ENCODE measurements around the gene CLDND1. TPM values are rescaled to one million over a fixed set of nuclear protein-coding genes. Genes with fewer than 3 reads are reported as not detected.
A peak's percentile ranks its signal among the peaks of the same experiment; 100 is the strongest.
"Not testable (repeated sequence)": the region's sequence is repeated elsewhere in the genome, so short reads cannot be mapped to it uniquely, and the experiment has no call there.

Gene CLDND1
- total RNA-seq, 4 donors from 2014 or later = 60.2 to 113 (median 96.7) TPM

DNA sequence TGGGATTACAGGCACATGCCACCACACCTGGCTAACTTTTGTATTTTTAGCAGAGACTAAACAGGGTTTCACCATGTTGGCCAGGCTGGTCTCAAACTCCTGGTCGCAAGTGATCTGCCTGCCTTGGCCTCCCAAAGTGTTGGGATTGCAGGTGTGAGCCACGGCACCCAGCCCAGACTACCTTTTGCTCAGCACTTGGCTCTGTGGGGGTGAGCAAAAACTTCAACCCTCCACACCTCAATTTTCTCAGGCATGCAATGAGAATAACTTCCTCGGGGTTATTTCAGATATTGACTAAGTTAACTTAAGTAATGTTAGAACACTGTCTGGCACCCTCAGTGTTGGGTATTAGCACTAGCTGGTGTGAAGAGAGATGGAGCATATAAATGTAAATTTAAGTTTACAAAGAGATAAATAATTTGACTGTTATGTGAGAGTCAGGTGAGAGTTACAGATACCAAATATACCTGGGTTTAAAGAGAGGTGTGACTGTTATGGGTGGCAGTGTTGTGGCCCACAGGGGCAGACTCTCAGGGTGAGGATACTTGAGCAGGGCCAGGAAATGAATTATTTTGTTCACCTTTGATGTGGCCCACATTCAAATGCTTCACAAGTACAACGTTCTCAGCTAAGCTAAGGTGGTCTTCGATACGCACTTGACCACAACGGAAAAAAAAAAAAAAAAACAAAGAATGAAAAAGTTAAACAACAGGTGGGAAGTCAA is 41.7 kb upstream of the CLDND1 start:
- H3K27ac ChIP-seq = peak overlapping the region in 3 of 4 donors; percentile 62 to 73 (median 65)
- H3K4me3 ChIP-seq = no peak overlapping the region
- DNase-seq = peak in 1 of 3 donors; percentile 63
- H3K27me3 ChIP-seq = no peaks in the 10 kb centered on the region
- H3K9me3 ChIP-seq = no peaks in the 10 kb centered on the region
- H3K36me3 ChIP-seq = no peaks in the 10 kb centered on the region
- peaks cover 0 to 6% (median 1%) of the 10 kb centered on the region in 4 donors for H3K4me1 ChIP-seq
- TF ChIP-seq POLR2A (IDR thresholded peaks at IDR 0.05) = peak in 1 of 2 donors; percentile 22
- TF ChIP-seq, protein P1, sequence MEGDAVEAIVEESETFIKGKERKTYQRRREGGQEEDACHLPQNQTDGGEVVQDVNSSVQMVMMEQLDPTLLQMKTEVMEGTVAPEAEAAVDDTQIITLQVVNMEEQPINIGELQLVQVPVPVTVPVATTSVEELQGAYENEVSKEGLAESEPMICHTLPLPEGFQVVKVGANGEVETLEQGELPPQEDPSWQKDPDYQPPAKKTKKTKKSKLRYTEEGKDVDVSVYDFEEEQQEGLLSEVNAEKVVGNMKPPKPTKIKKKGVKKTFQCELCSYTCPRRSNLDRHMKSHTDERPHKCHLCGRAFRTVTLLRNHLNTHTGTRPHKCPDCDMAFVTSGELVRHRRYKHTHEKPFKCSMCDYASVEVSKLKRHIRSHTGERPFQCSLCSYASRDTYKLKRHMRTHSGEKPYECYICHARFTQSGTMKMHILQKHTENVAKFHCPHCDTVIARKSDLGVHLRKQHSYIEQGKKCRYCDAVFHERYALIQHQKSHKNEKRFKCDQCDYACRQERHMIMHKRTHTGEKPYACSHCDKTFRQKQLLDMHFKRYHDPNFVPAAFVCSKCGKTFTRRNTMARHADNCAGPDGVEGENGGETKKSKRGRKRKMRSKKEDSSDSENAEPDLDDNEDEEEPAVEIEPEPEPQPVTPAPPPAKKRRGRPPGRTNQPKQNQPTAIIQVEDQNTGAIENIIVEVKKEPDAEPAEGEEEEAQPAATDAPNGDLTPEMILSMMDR (IDR thresholded peaks at IDR 0.05) = no peak

DNA sequence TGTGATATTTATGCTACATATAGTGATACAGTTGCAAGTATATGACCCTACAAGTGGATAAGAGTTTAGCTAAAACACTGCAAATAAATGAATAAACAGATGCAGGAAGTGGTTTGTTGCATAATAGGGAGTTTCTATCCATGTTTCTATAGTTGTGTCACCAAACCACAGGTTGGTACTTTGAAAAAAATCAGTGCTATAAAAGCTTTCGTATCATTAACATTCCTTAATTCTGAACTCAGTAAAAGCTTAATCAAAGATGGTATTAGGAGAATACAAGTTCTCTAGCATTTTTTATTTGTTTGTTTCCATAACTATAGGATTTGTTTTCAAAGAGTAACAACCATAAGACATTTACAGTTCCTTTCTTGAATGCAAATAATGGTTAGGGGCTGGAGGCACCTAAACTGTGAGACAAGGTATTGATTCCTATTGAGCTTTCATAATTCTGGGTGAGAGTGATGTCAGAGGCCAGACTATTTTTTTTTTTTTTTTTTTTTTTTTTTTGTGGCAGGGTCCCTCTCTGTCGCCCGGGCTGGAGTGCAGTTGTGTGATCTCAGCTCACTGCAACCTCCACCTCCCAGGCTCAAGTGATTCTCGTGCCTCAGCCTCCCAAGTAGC is 41.1 kb upstream of the CLDND1 start:
- peak overlapping the region in 3 of 4 donors; percentile 62 to 73 (median 65) for H3K27ac ChIP-seq
- TF ChIP-seq POLR2A (IDR thresholded peaks at IDR 0.05) = no peak
- TF ChIP-seq, protein P1 (IDR thresholded peaks at IDR 0.05) = no peak
- DNase-seq = no peak

DNA sequence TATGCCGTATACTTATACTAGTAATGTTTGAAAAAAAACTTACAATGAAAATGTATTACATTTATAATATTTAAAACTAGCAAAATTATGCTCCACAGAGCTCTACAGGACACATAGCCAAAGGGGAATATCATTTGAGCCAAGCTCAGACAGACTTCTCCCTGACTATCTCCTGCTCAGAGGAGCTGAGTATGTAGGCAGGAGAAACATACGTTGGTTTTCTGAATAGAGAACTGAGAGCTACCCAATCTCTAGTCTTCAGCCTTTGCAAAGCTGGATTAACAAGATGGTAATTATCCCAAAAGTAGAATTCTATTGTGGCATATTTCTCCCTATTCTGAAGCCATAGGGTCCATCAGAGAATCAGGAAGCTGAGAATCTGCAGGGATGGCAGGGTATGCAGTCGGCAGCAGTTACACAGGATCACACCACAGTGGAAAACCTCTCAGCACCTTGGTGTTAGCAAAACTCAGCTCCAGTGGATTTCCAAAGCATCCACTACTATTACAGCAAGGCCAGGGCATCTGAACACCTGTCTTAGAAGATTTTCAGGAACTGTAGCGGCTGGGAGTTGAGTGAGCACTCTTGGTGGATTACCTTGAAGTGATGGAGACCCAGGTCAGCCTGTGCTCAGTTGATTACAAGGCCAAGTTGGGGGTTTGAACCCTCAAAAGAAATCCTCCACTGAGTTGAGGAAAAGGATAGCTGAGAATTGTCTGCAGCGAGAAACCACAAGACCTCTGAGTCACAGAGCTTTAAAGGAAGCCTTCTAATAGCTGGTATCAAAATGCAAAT is 39.2 kb upstream of the CLDND1 start:
- no peaks in the 10 kb centered on the region for H3K36me3 ChIP-seq
- H3K4me1 ChIP-seq = peaks cover 0 to 6% (median 1%) of the 10 kb centered on the region in 4 donors
- no peak overlapping the region for H3K4me3 ChIP-seq
- no peaks in the 10 kb centered on the region for H3K27me3 ChIP-seq
- peak overlapping the region in 2 of 4 donors; percentile 24 to 55 for H3K27ac ChIP-seq
- H3K9me3 ChIP-seq = no peaks in the 10 kb centered on the region
- DNase-seq = no peak
- TF ChIP-seq, protein P1 (IDR thresholded peaks at IDR 0.05) = no peak
- no peak for TF ChIP-seq POLR2A (IDR thresholded peaks at IDR 0.05)

More for the DNA sequence above, 41.1 kb upstream of the CLDND1 start:
- Histone ChIP-seq H3K36me3 (no peaks in the 10 kb centered on the region), H3K4me1 (peaks cover 0 to 6% (median 1%) of the 10 kb centered on the region in 4 donors), H3K27me3 (no peaks in the 10 kb centered on the region), H3K9me3 (no peaks in the 10 kb centered on the region), H3K4me3 (no peak overlapping the region)

DNA sequence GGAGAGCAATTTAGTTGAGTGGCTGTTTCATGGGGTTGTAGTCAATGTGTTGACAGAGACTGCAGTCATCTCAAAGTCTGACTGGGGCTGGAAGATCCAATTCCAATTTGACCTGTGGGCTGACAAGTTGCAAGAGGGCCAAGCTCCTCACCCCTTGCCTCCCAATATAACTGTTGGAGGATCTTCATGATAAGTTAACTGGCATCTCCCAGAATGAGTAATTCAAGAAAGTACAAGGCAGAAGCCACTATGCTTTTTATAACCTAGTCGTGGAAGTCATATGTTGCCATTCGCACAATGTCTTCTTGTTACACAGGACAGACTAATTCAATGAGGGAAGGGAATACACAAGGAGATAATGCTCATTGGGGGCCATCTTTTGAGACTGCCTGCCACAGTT is 38.2 kb upstream of the CLDND1 start:
- Histone ChIP-seq H3K27me3 (no peaks in the 10 kb centered on the region), H3K27ac (no peak overlapping the region), H3K9me3 (no peaks in the 10 kb centered on the region), H3K4me1 (peaks cover 0 to 6% (median 1%) of the 10 kb centered on the region in 4 donors), H3K36me3 (no peaks in the 10 kb centered on the region), H3K4me3 (no peak overlapping the region)
- DNase-seq = no peak
- TF ChIP-seq, protein P1 (IDR thresholded peaks at IDR 0.05) = no peak
- TF ChIP-seq POLR2A (IDR thresholded peaks at IDR 0.05) = no peak

DNA sequence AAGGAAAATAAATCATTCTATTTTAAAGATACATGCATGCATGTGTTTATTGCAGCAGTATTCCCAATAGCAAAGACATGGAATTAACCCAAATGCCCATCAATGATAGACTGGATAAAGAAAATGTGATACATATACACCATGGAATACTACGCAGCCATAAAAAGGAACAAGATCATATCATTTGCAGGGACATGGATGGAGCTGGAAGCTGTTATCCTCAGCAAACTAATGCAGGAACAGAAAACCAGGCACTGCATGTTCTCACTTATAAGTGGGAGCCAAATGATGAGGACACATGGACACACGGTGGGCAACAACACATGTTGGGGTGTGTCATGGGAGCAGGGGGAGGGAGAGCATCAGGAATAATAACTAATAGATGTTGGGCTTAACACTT is 37.1 kb upstream of the CLDND1 start:
- not testable (repeated sequence) for H3K27me3 ChIP-seq, H3K4me1 ChIP-seq, H3K4me3 ChIP-seq, H3K27ac ChIP-seq, H3K36me3 ChIP-seq, H3K9me3 ChIP-seq, DNase-seq
